HEK293 (cell line): Measurements from ENCODE around the gene SCN11A.

Experiments
- GLIS2 ChIP-seq: fragments of 450-650 bp; formaldehyde crosslinking; IDR thresholded peaks from 2 replicates; pipeline ENCODE4 v1.5.1; 2016; ENCODE audit warnings: missing biosample characterization, missing genetic modification characterization
- KLF8 ChIP-seq: fragments of 450-650 bp; formaldehyde crosslinking; IDR thresholded peaks from 2 replicates; pipeline ENCODE4 v1.5.1; 2016; ENCODE audit warnings: missing biosample characterization, missing genetic modification characterization
- KLF9 ChIP-seq: fragments of 450-650 bp; formaldehyde crosslinking; IDR thresholded peaks from 2 replicates; pipeline ENCODE4 v1.5.1; 2016; ENCODE audit warnings: missing biosample characterization, missing genetic modification characterization, low read depth
- MZF1 ChIP-seq: fragments of 450-650 bp; formaldehyde crosslinking; IDR thresholded peaks from 2 replicates; pipeline ENCODE4 v1.5.1; 2017; ENCODE audit warnings: missing biosample characterization, missing genetic modification characterization, borderline replicate concordance
- SP2 ChIP-seq: fragments of 450-650 bp; formaldehyde crosslinking; IDR thresholded peaks from 2 replicates; pipeline ENCODE4 v1.5.1; 2016; ENCODE audit warnings: missing biosample characterization, missing genetic modification characterization
- SP7 ChIP-seq: fragments of 450-650 bp; formaldehyde crosslinking; IDR thresholded peaks from 2 replicates; pipeline ENCODE4 v1.5.1; 2016; ENCODE audit warnings: missing biosample characterization, missing genetic modification characterization
- ZBTB21 ChIP-seq: fragments of 450-650 bp; formaldehyde crosslinking; IDR thresholded peaks from 2 replicates; pipeline ENCODE4 v1.5.1; 2017; ENCODE audit warnings: missing biosample characterization, missing genetic modification characterization
- ZIC2 ChIP-seq: fragments of 450-650 bp; formaldehyde crosslinking; IDR thresholded peaks from 2 replicates; pipeline ENCODE4 v1.5.1; 2016; ENCODE audit warnings: missing biosample characterization, missing genetic modification characterization
- ZNF155 ChIP-seq: fragments of 450-650 bp; formaldehyde crosslinking; IDR thresholded peaks from 2 replicates; pipeline ENCODE4 v1.5.1; 2016; ENCODE audit warnings: missing biosample characterization, missing genetic modification characterization
- ZNF214 ChIP-seq: fragments of 450-650 bp; formaldehyde crosslinking; IDR thresholded peaks from 2 replicates; pipeline ENCODE4 v1.5.1; 2017; ENCODE audit warnings: missing biosample characterization, mild to moderate bottlenecking, missing genetic modification characterization, borderline replicate concordance
- ZNF23 ChIP-seq: fragments of 450-650 bp; formaldehyde crosslinking; IDR thresholded peaks from 2 replicates; pipeline ENCODE4 v1.5.1; 2016; ENCODE audit warnings: missing biosample characterization, missing genetic modification characterization, borderline replicate concordance
- ZNF266 ChIP-seq: fragments of 450-650 bp; formaldehyde crosslinking; IDR thresholded peaks from 2 replicates; pipeline ENCODE4 v1.5.1; 2016; ENCODE audit warnings: missing biosample characterization, missing genetic modification characterization, low read depth
- ZNF341 ChIP-seq: fragments of 450-650 bp; formaldehyde crosslinking; IDR thresholded peaks from 2 replicates; pipeline ENCODE4; 2016; ENCODE audit warnings: low read depth, missing biosample characterization, missing genetic modification characterization
- ZNF350 ChIP-seq: fragments of 450-650 bp; formaldehyde crosslinking; IDR thresholded peaks from 2 replicates; pipeline ENCODE4 v1.5.0; 2017; ENCODE audit warnings: missing biosample characterization, mild to moderate bottlenecking, missing genetic modification characterization
- ZNF416 ChIP-seq: fragments of 450-650 bp; formaldehyde crosslinking; IDR thresholded peaks from 2 replicates; pipeline ENCODE4 v1.5.1; 2016; ENCODE audit warnings: missing biosample characterization, missing genetic modification characterization
- ZNF426 ChIP-seq: fragments of 450-650 bp; formaldehyde crosslinking; IDR thresholded peaks from 2 replicates; pipeline ENCODE4 v1.5.1; 2017; ENCODE audit warnings: missing biosample characterization, missing genetic modification characterization, mild to moderate bottlenecking, inconsistent platforms, moderate library complexity
- ZNF521 ChIP-seq: fragments of 450-650 bp; formaldehyde crosslinking; IDR thresholded peaks from 2 replicates; pipeline ENCODE4 v1.5.1; 2017; ENCODE audit warnings: missing biosample characterization, mild to moderate bottlenecking, missing genetic modification characterization
- ZNF571 ChIP-seq: fragments of 450-650 bp; formaldehyde crosslinking; IDR thresholded peaks from 2 replicates; pipeline ENCODE4 v1.5.0; 2017; ENCODE audit warnings: missing biosample characterization, missing genetic modification characterization
- ZNF623 ChIP-seq: fragments of 450-650 bp; formaldehyde crosslinking; IDR thresholded peaks from 2 replicates; pipeline ENCODE4 v1.5.1; 2016; ENCODE audit warnings: missing biosample characterization, missing genetic modification characterization
- ZNF776 ChIP-seq: fragments of 450-650 bp; formaldehyde crosslinking; IDR thresholded peaks from 2 replicates; pipeline ENCODE4 v1.5.0; 2017; ENCODE audit warnings: missing biosample characterization, missing genetic modification characterization, borderline replicate concordance
- ZNF785 ChIP-seq: fragments of 450-650 bp; formaldehyde crosslinking; IDR thresholded peaks from 2 replicates; pipeline ENCODE4 v1.5.1; 2016; ENCODE audit warnings: missing biosample characterization, missing genetic modification characterization
- ZXDB ChIP-seq: fragments of 450-650 bp; formaldehyde crosslinking; IDR thresholded peaks from 2 replicates; pipeline ENCODE4 v1.5.1; 2016; ENCODE audit warnings: missing biosample characterization, missing genetic modification characterization
- TF ChIP-seq, protein P1 (sequence below): fragments of 450-650 bp; formaldehyde crosslinking; IDR thresholded peaks from 2 replicates; pipeline ENCODE4 v1.5.1; 2016; ENCODE audit warnings: missing biosample characterization, missing genetic modification characterization
- TF ChIP-seq, protein P2 (sequence below): fragments of 450-650 bp; formaldehyde crosslinking; IDR thresholded peaks from 2 replicates; pipeline ENCODE4 v1.5.1; 2016; ENCODE audit warnings: missing biosample characterization, missing genetic modification characterization
- TF ChIP-seq, protein P3 (sequence below): fragments of 450-650 bp; formaldehyde crosslinking; IDR thresholded peaks from 2 replicates; pipeline ENCODE4 v1.5.1; 2016; ENCODE audit warnings: missing biosample characterization, missing genetic modification characterization
- TF ChIP-seq, protein P4 (sequence below): fragments of 450-650 bp; formaldehyde crosslinking; IDR thresholded peaks from 2 replicates; pipeline ENCODE4 v1.5.1; 2017; ENCODE audit warnings: missing biosample characterization, missing genetic modification characterization
- TF ChIP-seq, protein P5 (sequence below): fragments of 450-650 bp; formaldehyde crosslinking; IDR thresholded peaks from 2 replicates; pipeline ENCODE4 v1.5.1; 2017; ENCODE audit warnings: missing biosample characterization, missing genetic modification characterization
- TF ChIP-seq, protein P6 (sequence below): fragments of 450-650 bp; IDR thresholded peaks from 2 replicates; pipeline ENCODE4 v1.5.1; 2018; ENCODE audit warnings: missing biosample characterization, missing genetic modification characterization

SCN11A gene

DNA sequence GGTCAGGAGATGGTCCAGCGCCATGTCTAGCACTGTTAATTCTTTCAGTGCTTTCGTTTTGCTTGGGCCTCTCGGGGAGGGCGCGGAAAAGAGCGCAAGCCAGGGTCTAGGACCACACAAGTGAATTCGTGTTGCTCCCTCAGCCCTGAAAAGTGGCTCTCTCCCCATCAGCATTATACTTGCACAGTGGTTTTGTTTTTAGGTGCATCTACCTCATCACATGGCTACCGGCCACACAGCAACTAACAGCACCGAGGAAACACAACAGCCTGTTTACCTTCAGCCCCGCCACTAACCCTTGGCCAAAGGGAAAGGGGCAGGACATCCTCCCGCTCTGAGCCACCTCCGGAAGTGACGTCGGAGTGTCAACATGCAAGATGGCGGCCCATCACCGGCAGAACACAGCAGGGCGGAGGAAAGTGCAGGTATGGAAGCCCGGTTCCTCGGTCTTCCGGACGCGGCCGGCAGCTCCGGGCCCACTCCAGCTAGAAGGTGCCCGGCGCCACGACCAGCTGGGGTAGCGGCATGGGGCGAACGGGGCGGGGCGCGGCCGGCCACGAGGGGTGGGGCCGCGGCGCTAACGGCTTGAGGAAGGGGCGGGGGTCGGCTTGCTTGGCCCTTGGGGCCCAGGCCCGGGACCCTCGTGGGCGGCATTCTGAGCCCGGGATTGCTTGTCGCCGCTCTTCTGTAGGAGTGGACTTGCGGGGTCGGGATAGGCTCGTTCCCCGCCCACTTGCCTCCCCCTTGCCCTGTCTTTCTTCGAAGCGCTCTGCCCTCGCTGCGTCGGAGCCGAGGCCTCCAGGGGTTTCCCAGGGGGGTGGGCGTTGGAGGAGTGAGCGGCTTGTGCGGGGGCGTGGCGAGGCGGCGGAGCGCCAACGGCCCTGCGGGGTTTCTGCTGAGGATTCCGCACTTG lies at the start of gene SCN11A, which contains the start of gene WDR48 (continued):
- TF ChIP-seq, protein P1, sequence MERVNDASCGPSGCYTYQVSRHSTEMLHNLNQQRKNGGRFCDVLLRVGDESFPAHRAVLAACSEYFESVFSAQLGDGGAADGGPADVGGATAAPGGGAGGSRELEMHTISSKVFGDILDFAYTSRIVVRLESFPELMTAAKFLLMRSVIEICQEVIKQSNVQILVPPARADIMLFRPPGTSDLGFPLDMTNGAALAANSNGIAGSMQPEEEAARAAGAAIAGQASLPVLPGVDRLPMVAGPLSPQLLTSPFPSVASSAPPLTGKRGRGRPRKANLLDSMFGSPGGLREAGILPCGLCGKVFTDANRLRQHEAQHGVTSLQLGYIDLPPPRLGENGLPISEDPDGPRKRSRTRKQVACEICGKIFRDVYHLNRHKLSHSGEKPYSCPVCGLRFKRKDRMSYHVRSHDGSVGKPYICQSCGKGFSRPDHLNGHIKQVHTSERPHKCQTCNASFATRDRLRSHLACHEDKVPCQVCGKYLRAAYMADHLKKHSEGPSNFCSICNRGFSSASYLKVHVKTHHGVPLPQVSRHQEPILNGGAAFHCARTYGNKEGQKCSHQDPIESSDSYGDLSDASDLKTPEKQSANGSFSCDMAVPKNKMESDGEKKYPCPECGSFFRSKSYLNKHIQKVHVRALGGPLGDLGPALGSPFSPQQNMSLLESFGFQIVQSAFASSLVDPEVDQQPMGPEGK (tag by site-specific recombination) = peak; percentile 83
- TF ChIP-seq ZBTB21 (tag by site-specific recombination) = 0 out of 2 replicates have a peak, but pooled peaks have one; percentile 30
- no peak for TF ChIP-seq ZNF785
- peak; percentile 93 for TF ChIP-seq GLIS2 (tag by site-specific recombination)
- no peak for TF ChIP-seq ZNF214
- no peak for TF ChIP-seq ZNF521 (tag by site-specific recombination)
- no peak for TF ChIP-seq ZNF416 (tag by site-specific recombination)
- no peak for TF ChIP-seq MZF1 (tag by site-specific recombination)
- TF ChIP-seq, protein P2, sequence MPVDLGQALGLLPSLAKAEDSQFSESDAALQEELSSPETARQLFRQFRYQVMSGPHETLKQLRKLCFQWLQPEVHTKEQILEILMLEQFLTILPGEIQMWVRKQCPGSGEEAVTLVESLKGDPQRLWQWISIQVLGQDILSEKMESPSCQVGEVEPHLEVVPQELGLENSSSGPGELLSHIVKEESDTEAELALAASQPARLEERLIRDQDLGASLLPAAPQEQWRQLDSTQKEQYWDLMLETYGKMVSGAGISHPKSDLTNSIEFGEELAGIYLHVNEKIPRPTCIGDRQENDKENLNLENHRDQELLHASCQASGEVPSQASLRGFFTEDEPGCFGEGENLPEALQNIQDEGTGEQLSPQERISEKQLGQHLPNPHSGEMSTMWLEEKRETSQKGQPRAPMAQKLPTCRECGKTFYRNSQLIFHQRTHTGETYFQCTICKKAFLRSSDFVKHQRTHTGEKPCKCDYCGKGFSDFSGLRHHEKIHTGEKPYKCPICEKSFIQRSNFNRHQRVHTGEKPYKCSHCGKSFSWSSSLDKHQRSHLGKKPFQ (tag by site-specific recombination) = no peak
- peak; percentile 67 for TF ChIP-seq ZIC2 (tag by site-specific recombination)
- TF ChIP-seq ZNF341 (tag by site-specific recombination) = peak; percentile 50
- TF ChIP-seq, protein P3, sequence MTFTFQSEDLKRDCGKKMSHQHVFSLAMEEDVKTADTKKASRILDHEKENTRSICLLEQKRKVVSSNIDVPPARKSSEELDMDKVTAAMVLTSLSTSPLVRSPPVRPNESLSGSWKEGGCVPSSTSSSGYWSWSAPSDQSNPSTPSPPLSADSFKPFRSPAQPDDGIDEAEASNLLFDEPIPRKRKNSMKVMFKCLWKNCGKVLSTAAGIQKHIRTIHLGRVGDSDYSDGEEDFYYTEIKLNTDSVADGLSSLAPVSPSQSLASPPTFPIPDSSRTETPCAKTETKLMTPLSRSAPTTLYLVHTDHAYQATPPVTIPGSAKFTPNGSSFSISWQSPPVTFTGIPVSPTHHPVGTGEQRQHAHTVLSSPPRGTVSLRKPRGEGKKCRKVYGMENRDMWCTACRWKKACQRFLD = no peak
- TF ChIP-seq ZNF23 (tag by site-specific recombination) = no peak
- no peak for TF ChIP-seq ZNF623
- TF ChIP-seq ZNF571 (tag by site-specific recombination) = no peak
- TF ChIP-seq ZNF266 = no peak
- TF ChIP-seq ZNF350 (tag by site-specific recombination) = no peak
- TF ChIP-seq, protein P4, sequence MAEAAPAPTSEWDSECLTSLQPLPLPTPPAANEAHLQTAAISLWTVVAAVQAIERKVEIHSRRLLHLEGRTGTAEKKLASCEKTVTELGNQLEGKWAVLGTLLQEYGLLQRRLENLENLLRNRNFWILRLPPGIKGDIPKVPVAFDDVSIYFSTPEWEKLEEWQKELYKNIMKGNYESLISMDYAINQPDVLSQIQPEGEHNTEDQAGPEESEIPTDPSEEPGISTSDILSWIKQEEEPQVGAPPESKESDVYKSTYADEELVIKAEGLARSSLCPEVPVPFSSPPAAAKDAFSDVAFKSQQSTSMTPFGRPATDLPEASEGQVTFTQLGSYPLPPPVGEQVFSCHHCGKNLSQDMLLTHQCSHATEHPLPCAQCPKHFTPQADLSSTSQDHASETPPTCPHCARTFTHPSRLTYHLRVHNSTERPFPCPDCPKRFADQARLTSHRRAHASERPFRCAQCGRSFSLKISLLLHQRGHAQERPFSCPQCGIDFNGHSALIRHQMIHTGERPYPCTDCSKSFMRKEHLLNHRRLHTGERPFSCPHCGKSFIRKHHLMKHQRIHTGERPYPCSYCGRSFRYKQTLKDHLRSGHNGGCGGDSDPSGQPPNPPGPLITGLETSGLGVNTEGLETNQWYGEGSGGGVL (tag by site-specific recombination) = 0 out of 2 replicates have a peak, but pooled peaks have one; percentile 9
- peak; percentile 64; the same call in 1 of the 2 replicates for TF ChIP-seq KLF8 (tag by site-specific recombination)
- no peak for TF ChIP-seq ZNF776
- peak; percentile 91 for TF ChIP-seq KLF9 (tag by site-specific recombination)
- TF ChIP-seq, protein P5, sequence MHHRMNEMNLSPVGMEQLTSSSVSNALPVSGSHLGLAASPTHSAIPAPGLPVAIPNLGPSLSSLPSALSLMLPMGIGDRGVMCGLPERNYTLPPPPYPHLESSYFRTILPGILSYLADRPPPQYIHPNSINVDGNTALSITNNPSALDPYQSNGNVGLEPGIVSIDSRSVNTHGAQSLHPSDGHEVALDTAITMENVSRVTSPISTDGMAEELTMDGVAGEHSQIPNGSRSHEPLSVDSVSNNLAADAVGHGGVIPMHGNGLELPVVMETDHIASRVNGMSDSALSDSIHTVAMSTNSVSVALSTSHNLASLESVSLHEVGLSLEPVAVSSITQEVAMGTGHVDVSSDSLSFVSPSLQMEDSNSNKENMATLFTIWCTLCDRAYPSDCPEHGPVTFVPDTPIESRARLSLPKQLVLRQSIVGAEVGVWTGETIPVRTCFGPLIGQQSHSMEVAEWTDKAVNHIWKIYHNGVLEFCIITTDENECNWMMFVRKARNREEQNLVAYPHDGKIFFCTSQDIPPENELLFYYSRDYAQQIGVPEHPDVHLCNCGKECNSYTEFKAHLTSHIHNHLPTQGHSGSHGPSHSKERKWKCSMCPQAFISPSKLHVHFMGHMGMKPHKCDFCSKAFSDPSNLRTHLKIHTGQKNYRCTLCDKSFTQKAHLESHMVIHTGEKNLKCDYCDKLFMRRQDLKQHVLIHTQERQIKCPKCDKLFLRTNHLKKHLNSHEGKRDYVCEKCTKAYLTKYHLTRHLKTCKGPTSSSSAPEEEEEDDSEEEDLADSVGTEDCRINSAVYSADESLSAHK (tag by site-specific recombination) = no peak
- TF ChIP-seq ZXDB (tag by site-specific recombination) = peak; percentile 89
- no peak for TF ChIP-seq ZNF155 (tag by site-specific recombination)
- TF ChIP-seq SP7 (tag by site-specific recombination) = 0 out of 2 replicates have a peak, but pooled peaks have one; percentile 40
- no peak for TF ChIP-seq ZNF426 (tag by site-specific recombination)
- peak; percentile 71 for TF ChIP-seq SP2 (tag by site-specific recombination)
- TF ChIP-seq, protein P6, sequence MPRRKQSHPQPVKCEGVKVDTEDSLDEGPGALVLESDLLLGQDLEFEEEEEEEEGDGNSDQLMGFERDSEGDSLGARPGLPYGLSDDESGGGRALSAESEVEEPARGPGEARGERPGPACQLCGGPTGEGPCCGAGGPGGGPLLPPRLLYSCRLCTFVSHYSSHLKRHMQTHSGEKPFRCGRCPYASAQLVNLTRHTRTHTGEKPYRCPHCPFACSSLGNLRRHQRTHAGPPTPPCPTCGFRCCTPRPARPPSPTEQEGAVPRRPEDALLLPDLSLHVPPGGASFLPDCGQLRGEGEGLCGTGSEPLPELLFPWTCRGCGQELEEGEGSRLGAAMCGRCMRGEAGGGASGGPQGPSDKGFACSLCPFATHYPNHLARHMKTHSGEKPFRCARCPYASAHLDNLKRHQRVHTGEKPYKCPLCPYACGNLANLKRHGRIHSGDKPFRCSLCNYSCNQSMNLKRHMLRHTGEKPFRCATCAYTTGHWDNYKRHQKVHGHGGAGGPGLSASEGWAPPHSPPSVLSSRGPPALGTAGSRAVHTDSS = no peak
